Measurements from ENCODE around the gene JMY.

GRCh38 chr5:79259810-79260209 is 23.9 kb downstream of the JMY start:
- TF ChIP-seq GATA3 (IDR thresholded peaks at IDR 0.05; ENCODE audit: low read depth, low read length), result no peak
- no peak for TF ChIP-seq GATA2 (IDR thresholded peaks at IDR 0.05; ENCODE audit: low read depth, low read length)
